ENCODE measurements around the gene RYR2.
"Not testable (repeated sequence)": the region's sequence is repeated elsewhere in the genome, so short reads cannot be mapped to it uniquely, and the experiment has no call there.

RYR2 gene

GRCh38 chr1:237820634-237821033, 778.6 kb downstream of the RYR2 start:
- DNase-seq, result not testable (repeated sequence)

GRCh38 chr1:237832858-237833257, 790.9 kb downstream of the RYR2 start:
- DNase-seq, result no peak

GRCh38 chr1:237834048-237834447, 792.1 kb downstream of the RYR2 start:
- no peak for DNase-seq

GRCh38 chr1:237834461-237834860, 792.5 kb downstream of the RYR2 start:
- DNase-seq, result no peak

- no peak for DNase-seq
Observed at GRCh38 chr1:237838320-237838719, 796.3 kb downstream of the RYR2 start.

GRCh38 chr1:237838904-237839534, 797.0 kb downstream of the RYR2 start:
- no peak for DNase-seq

- no peak for DNase-seq
Observed at GRCh38 chr1:237841485-237841884, 799.5 kb downstream of the RYR2 start.

GRCh38 chr1:237843516-237843915, 801.5 kb downstream of the RYR2 start:
- not testable (repeated sequence) for DNase-seq

GRCh38 chr1:237851210-237851845, 809.3 kb downstream of the RYR2 start:
- no peak for DNase-seq

- no peak for DNase-seq
Observed at GRCh38 chr1:237852342-237852741, 810.4 kb downstream of the RYR2 start.

- DNase-seq, result no peak
Observed at GRCh38 chr1:237857455-237857854, 815.5 kb downstream of the RYR2 start.

- no peak for DNase-seq
Observed at GRCh38 chr1:237858992-237859391, 817.0 kb downstream of the RYR2 start.

- DNase-seq, result no peak
Observed at GRCh38 chr1:237861944-237862343, 820.0 kb downstream of the RYR2 start.

- DNase-seq, result no peak
Observed at GRCh38 chr1:237863234-237863633, 821.2 kb downstream of the RYR2 start.

GRCh38 chr1:237864338-237865244, 822.6 kb downstream of the RYR2 start:
- DNase-seq, result no peak

- no peak for DNase-seq
Observed at GRCh38 chr1:237867380-237867888, 825.5 kb downstream of the RYR2 start.

GRCh38 chr1:237868817-237869600, 827.0 kb downstream of the RYR2 start:
- DNase-seq, result no peak

GRCh38 chr1:237873487-237874211, 831.7 kb downstream of the RYR2 start:
- DNase-seq, result no peak

- DNase-seq, result no peak
Observed at GRCh38 chr1:237875291-237875690, 833.3 kb downstream of the RYR2 start.

- DNase-seq, result no peak
Observed at GRCh38 chr1:237877631-237878030, 835.6 kb downstream of the RYR2 start.

GRCh38 chr1:237878406-237878805, 836.4 kb downstream of the RYR2 start:
- DNase-seq, result no peak

GRCh38 chr1:237879195-237879594, 837.2 kb downstream of the RYR2 start:
- DNase-seq, result no peak

Measured in activated T-cell treated with anti-CD3 and anti-CD28 coated beads for 4 hours (primary cell).